K562 (cell line): Measurements from ENCODE around the gene HLA-DMB. TPM values are rescaled to one million over a fixed set of nuclear protein-coding genes. Genes with fewer than 3 reads are reported as not detected.

Experiments used
- ATAC-seq: fragments of 200-7000 bp; cut with Tn5 transposase; 3 replicates; pipeline ENCODE4 v1.9.1; 2020; ENCODE audit warnings: moderate library complexity
- BruUV-seq: library from RNA; stranded (reverse); fragments of 400-500 nt; replicated peaks from 2 replicates; lab custom pipeline; 2021; lab: Mats Ljungman, UMichigan
- CTCF ChIA-PET: fragments of 300-600 bp; formaldehyde crosslinking; extraction: SDS; loops from one replicate; lab custom pipeline; 2021; ENCODE audit warnings: low intra/inter-chr PET ratio; lab: Yijun Ruan, JAX
- POLR2A ChIA-PET: fragments of 300-600, 350-650 bp; sonication (Branson Sonifier 250); formaldehyde crosslinking; extraction: SDS; loops from one replicate; lab custom pipeline; 2021; ENCODE audit warnings: antibody characterized with exemption, inconsistent platforms; lab: Yijun Ruan, JAX
- DNase-seq, 4 experiments: peaks; one replicate each; pipeline versions ENCODE4 v3.0.0 to v3.0.0-alpha.2; 2011 to 2018; ENCODE audit warnings: low spot score in 3 of 4, mixed read lengths in 3 of 4; ENCODE audit errors: extremely low read depth in 1 of 4
- FAIRE-seq: peaks from 2 replicates; lab custom pipeline; 2011; peaks lifted over from hg19 to GRCh38; lab: Jason Lieb, UNC
- H2AFZ ChIP-seq: 2 replicates; pipeline ENCODE4 v1.6.0; 2011; ENCODE audit warnings: low read depth, low read length, control low read depth, inconsistent platforms
- H3K27ac ChIP-seq: fragments of 200-600 bp; 3 replicates; pipeline ENCODE4 v1.8.0; 2011; ENCODE audit warnings: low read depth, mild to moderate bottlenecking, control low read depth, inconsistent platforms, low read length, moderate library complexity, mixed read lengths; ENCODE audit errors: extremely low read depth
- H3K27me3 ChIP-seq, 2 experiments: fragments of 300-600 bp in 1 of 2; 2 replicates in 1 of 2; 3 replicates in 1 of 2; pipeline versions ENCODE4 v1.6.0 to v1.8.0; 2011; ENCODE audit warnings: inconsistent platforms in 2 of 2, low read length in 2 of 2, mild to moderate bottlenecking in 1 of 2, mixed read lengths in 1 of 2, moderate library complexity in 1 of 2; ENCODE audit not compliant: control insufficient read depth in 2 of 2, insufficient read depth in 2 of 2
- H3K36me3 ChIP-seq: fragments of 300-600 bp; 3 replicates; pipeline ENCODE4 v1.8.0; 2011; ENCODE audit warnings: mild to moderate bottlenecking, low read length, inconsistent platforms; ENCODE audit not compliant: control insufficient read depth, insufficient read depth
- H3K4me1 ChIP-seq, 2 experiments: fragments of 200-600 bp in 1 of 2; replicated peaks in 1 of 2; 2 replicates in 1 of 2; 3 replicates in 1 of 2; pipeline versions ENCODE4 v1.5.1 to v1.8.0; 2011; ENCODE audit warnings: inconsistent platforms in 2 of 2, low read length in 2 of 2, mild to moderate bottlenecking in 1 of 2, mixed read lengths in 1 of 2, moderate library complexity in 1 of 2; ENCODE audit not compliant: control insufficient read depth in 2 of 2, insufficient read depth in 2 of 2
- H3K4me2 ChIP-seq: 2 replicates; pipeline ENCODE4 v1.6.1; 2011; ENCODE audit warnings: low read length, control low read depth, inconsistent platforms, mixed read lengths; ENCODE audit not compliant: insufficient read depth
- H3K4me3 ChIP-seq: fragments of 200-600 bp; sonication (generic), shearing (Covaris generic); 2 replicates; pipeline ENCODE4 v1.5.1; 2016; ENCODE audit warnings: control low read depth, inconsistent platforms
- H3K79me2 ChIP-seq: fragments of 200-600 bp; 3 replicates; pipeline ENCODE4 v1.8.0; 2011; ENCODE audit warnings: low read length, inconsistent platforms; ENCODE audit not compliant: control insufficient read depth, insufficient read depth
- H3K9ac ChIP-seq, 2 experiments: 2 replicates each; pipeline versions ENCODE4 v1.6.0 to v1.6.1; 2011; ENCODE audit warnings: low read depth in 2 of 2, low read length in 2 of 2, control low read depth in 1 of 2, inconsistent platforms in 1 of 2, mild to moderate bottlenecking in 1 of 2, mixed read lengths in 1 of 2; ENCODE audit not compliant: insufficient read depth in 1 of 2
- H3K9me1 ChIP-seq: one replicate; pipeline ENCODE4 v1.6.0; 2011; ENCODE audit warnings: inconsistent platforms, mild to moderate bottlenecking, low read length, moderate library complexity; ENCODE audit not compliant: control insufficient read depth, insufficient read depth
- H3K9me3 ChIP-seq: replicated peaks from 2 replicates; pipeline ENCODE4 v1.5.1; 2011; ENCODE audit warnings: low read depth, low read length, inconsistent platforms; ENCODE audit not compliant: control insufficient read depth, insufficient read depth
- H4K20me1 ChIP-seq: replicated peaks from 2 replicates; pipeline ENCODE4 v1.6.1; 2011; ENCODE audit warnings: low read length, inconsistent platforms, mixed read lengths; ENCODE audit not compliant: control insufficient read depth, insufficient read depth
- CBX1 ChIP-seq: sonication (generic); IDR thresholded peaks from 2 replicates; pipeline ENCODE4 v1.6.1; 2016; ENCODE audit warnings: antibody characterized with exemption, low read depth, mild to moderate bottlenecking
- FOXJ3 ChIP-seq: sonication (generic); formaldehyde crosslinking; IDR thresholded peaks from 2 replicates; pipeline ENCODE4 v1.4.0; 2020; ENCODE audit warnings: mild to moderate bottlenecking, missing genetic modification reagents
- HDAC1 ChIP-seq, 2 experiments: fragments of 450-650 bp; IDR thresholded peaks; 2 replicates each; pipeline ENCODE4 v1.6.1; 2016 to 2017; ENCODE audit warnings: inconsistent platforms in 1 of 2, mild to moderate bottlenecking in 1 of 2, moderate library complexity in 1 of 2
- HDAC6 ChIP-seq: IDR thresholded peaks from 2 replicates; pipeline ENCODE4 v1.6.1; 2012; ENCODE audit warnings: low read depth, mild to moderate bottlenecking, control low read depth, inconsistent platforms, low read length, moderate library complexity
- LEF1 ChIP-seq: fragments of 450-650 bp; IDR thresholded peaks from 2 replicates; pipeline ENCODE4 v1.6.1; 2016; ENCODE audit warnings: mild to moderate bottlenecking
- MTA3 ChIP-seq: fragments of 450-650 bp; formaldehyde crosslinking; IDR thresholded peaks from 2 replicates; pipeline ENCODE4 v1.6.1; 2017; ENCODE audit warnings: mild to moderate bottlenecking, borderline replicate concordance
- NFRKB ChIP-seq: fragments of 450-650 bp; IDR thresholded peaks from 2 replicates; pipeline ENCODE4 v1.6.1; 2016; ENCODE audit warnings: low read depth
- SP1 ChIP-seq: sonication (generic); formaldehyde crosslinking; IDR thresholded peaks from 2 replicates; pipeline ENCODE4 v1.8.1; 2022; ENCODE audit warnings: mild to moderate bottlenecking, missing genetic modification reagents
- TSC22D4 ChIP-seq: fragments of 450-650 bp; IDR thresholded peaks from 2 replicates; pipeline ENCODE4 v1.6.1; 2016; ENCODE audit warnings: missing genetic modification characterization, missing biosample characterization, control low read depth
- YY1 ChIP-seq, 3 experiments: IDR thresholded peaks; 2 replicates each; pipeline ENCODE4 v1.6.1; 2011; ENCODE audit warnings: low read length in 2 of 3, mild to moderate bottlenecking in 2 of 3, moderate library complexity in 2 of 3, borderline replicate concordance in 1 of 3, control low read depth in 1 of 3, low read depth in 1 of 3; ENCODE audit not compliant: insufficient read depth in 3 of 3, insufficient replicate concordance in 2 of 3, control insufficient read depth in 1 of 3, insufficient read length in 1 of 3; ENCODE audit errors: extremely low read depth in 1 of 3
- ZBED1 ChIP-seq: IDR thresholded peaks from 2 replicates; pipeline ENCODE4 v1.6.1; 2014
- ZBTB7A ChIP-seq: IDR thresholded peaks from 2 replicates; pipeline ENCODE4 v1.6.1; 2011; ENCODE audit warnings: low read depth, mild to moderate bottlenecking, low read length, moderate library complexity, borderline replicate concordance; ENCODE audit not compliant: control insufficient read depth
- ZBTB9 ChIP-seq: fragments of 450-650 bp; formaldehyde crosslinking; IDR thresholded peaks from 2 replicates; pipeline ENCODE4 v1.4.0; 2020; ENCODE audit warnings: mild to moderate bottlenecking, moderate library complexity
- ZNF197 ChIP-seq: fragments of 200-800 bp; sonication (Bioruptor generic); IDR thresholded peaks from 2 replicates; pipeline ENCODE4 v1.6.1; 2016; ENCODE audit warnings: low read depth, missing genetic modification characterization, missing compliant biosample characterization
- ZNF311 ChIP-seq: fragments of 250-450 bp; sonication (Bioruptor Pico); IDR thresholded peaks from 2 replicates; pipeline ENCODE4 v1.4.0; 2020; ENCODE audit warnings: mild to moderate bottlenecking, moderate library complexity
- ZNF766 ChIP-seq: fragments of 200-800 bp; sonication (Bioruptor generic); conservative IDR thresholded peaks from 2 replicates; pipeline ENCODE4 v1.6.1; 2016; ENCODE audit warnings: missing genetic modification characterization, missing compliant biosample characterization
- ZNF778 ChIP-seq: fragments of 450-650 bp; formaldehyde crosslinking; IDR thresholded peaks from 2 replicates; pipeline ENCODE4 v1.4.0; 2020; ENCODE audit warnings: mild to moderate bottlenecking, moderate library complexity
- WGBS: fragments of 100-300 bp; shearing (Covaris generic); methylation state at CpG from one replicate; pipeline ENCODE4 v1.1.6; 2016; ENCODE audit warnings: low coverage, mixed read lengths; ENCODE audit not compliant: insufficient coverage; ENCODE audit errors: missing lambda C conversion rate; 5-methylcytosine and 5-hydroxymethylcytosine counted together
- in situ Hi-C: fragments of 300-500 bp; cut with MboI; formaldehyde crosslinking; loops from 4 replicates; pipeline ENCODE4 v1.15.0; 2018; ENCODE audit warnings: inconsistent platforms, mixed read lengths
- intact Hi-C: fragments of 100-400 bp; cut with micrococcal nuclease; formaldehyde crosslinking; loops from 2 replicates; pipeline ENCODE4 v1.14.2; 2022
- polyA plus RNA-seq, 8 experiments: library from polyadenylated mRNA; depleted of rRNA in 4 of 8; stranded (reverse) in 5 of 8; unstranded in 3 of 8; fragments of >200 nt; fragmentation: Nextera tagmentation in 2 of 8; fragmentation: Illumina TruSeq in 1 of 8; extraction: Ambion mirVana in 2 of 8; extraction: Trizol in 1 of 8; gene quantifications; 2 replicates each; pipeline versions ENCODE4 v1.2.1 to v1.2.3, GENCODE V29; 2011 to 2014; ENCODE audit warnings: inconsistent platforms in 1 of 8, missing spikeins in 1 of 8
- total RNA-seq, 7 experiments: library from RNA; depleted of rRNA in 6 of 7; stranded (reverse); fragments of >200 nt in 6 of 7; fragmentation: Illumina TruSeq in 2 of 7; extraction: Trizol in 2 of 7; gene quantifications; 2 replicates each; pipeline versions ENCODE4 v1.2.1 to v1.2.3, GENCODE V29; 2011 to 2021; ENCODE audit warnings: low replicate concordance in 1 of 7
- TF ChIP-seq, protein P1 (sequence below): fragments of 450-650 bp; formaldehyde crosslinking; conservative IDR thresholded peaks from 2 replicates; pipeline ENCODE4 v1.4.0; 2022; ENCODE audit warnings: mild to moderate bottlenecking, missing genetic modification characterization

HLA-DMB gene
- total and polyA plus RNA-seq, 9 of the 15 experiments (the other 6 are each of a cell fraction or from before 2014, with no cell fraction given), result 0.38 TPM; not detected in 8

DNA sequence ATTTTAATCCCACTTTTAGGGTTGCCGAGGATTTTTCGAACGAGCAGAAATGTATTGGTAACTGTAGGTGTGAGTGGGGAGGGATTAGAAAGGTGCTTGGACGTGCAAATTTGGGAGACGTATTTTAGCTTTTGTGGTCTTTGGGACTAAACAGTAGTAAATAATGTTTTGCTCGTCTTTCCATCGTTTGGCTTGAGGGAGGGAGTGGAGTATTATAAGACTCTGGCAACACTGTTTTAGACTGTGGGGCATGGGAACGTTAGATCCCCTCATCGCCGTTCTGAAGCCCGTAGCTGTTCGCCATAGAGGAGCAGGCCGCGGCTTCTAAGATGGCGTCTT, 30.4 kb upstream of the HLA-DMB start (continued):
- no peak for TF ChIP-seq ZNF197 (CRISPR knock-in tag)
- TF ChIP-seq ZNF778 (CRISPR knock-in tag), result no peak
- TF ChIP-seq ZNF311 (CRISPR knock-in tag), result 0 out of 2 replicates have a peak, but pooled peaks have one; percentile 39
- no peak for TF ChIP-seq LEF1
- no peak for TF ChIP-seq ZNF766
- TF ChIP-seq MTA3, result no peak

DNA sequence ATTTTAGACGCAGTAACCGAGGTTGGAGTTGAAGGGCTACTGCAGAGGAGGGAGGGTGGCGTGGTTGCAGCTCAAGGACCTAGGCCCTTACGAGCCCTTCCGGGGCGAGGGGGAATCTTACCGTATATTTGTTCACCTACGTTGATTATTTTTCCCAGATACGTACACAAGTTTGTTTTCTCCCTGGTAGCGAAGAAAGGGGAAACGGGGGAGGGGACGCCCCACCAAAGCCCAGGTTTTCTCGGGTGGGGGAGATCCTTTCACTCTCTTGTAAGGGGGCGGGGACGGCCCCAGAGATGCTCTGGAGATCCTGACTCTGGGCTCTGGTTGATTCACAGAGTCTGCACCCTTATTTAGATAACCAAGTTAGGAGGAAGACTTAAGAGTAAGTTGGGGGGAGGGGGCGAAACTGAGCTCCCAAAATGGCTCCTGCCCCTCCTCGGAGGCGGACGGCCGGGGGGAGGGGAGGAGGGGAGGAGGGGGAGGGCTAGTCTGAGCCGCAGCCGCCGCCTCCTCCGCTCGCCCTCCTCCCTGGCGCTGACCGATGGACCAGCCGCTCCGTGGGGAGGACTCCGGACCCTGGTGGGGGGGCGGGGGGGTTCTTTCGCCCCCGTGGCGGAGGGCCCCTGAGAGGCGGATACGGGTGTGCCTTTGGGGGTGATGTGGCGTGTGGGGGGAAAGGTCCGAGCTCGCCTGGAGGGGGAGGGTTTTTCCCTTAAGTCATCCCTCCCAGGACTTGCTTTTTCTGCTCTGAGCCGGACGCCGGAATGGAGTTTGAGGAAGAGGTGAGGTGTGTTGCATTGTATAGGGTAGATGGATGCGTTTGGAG, 29.8 kb upstream of the HLA-DMB start:
- no peaks in the 10 kb centered on the region for H3K9me3 ChIP-seq
- in situ Hi-C loops (loop anchor here (25.0 kb wide), 1 partner anchor 1433 kb away; the partner anchor contains the start of genes ATP6V1G2, DDX39B, MCCD1 and NFKBIL1), intact Hi-C loops (loop anchor here (5.0 kb wide), 1 partner anchor 773 kb away; no protein-coding TSS in a partner anchor)
- DNase-seq (peak; percentile 60 to 93 (median 76)), ATAC-seq (peak; percentile 37), FAIRE-seq (no peak)
- peak overlapping the region; percentile 94 for H3K4me2 ChIP-seq
- peaks cover 6% of the 10 kb centered on the region for H3K9me1 ChIP-seq
- no peak overlapping the region for H2AFZ ChIP-seq
- peaks cover 41% of the 10 kb centered on the region for H3K36me3 ChIP-seq
- H3K4me1 ChIP-seq, result peaks cover 24 to 25% of the 10 kb centered on the region in 2 experiments
- H3K27ac ChIP-seq, result peak overlapping the region; percentile 99
- no peaks in the 10 kb centered on the region for H3K27me3 ChIP-seq
- H4K20me1 ChIP-seq, result peaks cover 35% of the 10 kb centered on the region
- H3K9ac ChIP-seq, result peak overlapping the region; percentile 99 to 100
- peak overlapping the region; percentile 70 for H3K4me3 ChIP-seq
- CTCF ChIA-PET, result no interaction called here
- BruUV-seq, result no TSS peak
- peaks cover 91% of the 10 kb centered on the region for H3K79me2 ChIP-seq
- POLR2A ChIA-PET, result interaction anchor here (0.6 to 13.4 kb wide), 22 partner anchors 14 to 1149 kb away, joined by 3 to 384 read pairs (median 5); partner anchors contain the start of genes HLA-DMA, HSD17B8, PSMB8 and TAP2
- 1% methylated on average over 22 of the region's 43 CpGs for WGBS
- TF ChIP-seq ZBED1 (peak; percentile 56), HDAC6 (no peak), FOXJ3 (no peak), YY1 (IDR thresholded peaks at IDR 0.05; ENCODE audit: borderline replicate concordance in 1 of 3, control insufficient read depth in 1 of 3, extremely low read depth in 1 of 3, insufficient read depth in 3 of 3, insufficient read length in 1 of 3, insufficient replicate concordance in 2 of 3, low read depth in 1 of 3, low read length in 2 of 3) (peak; percentile 59 to 90 (median 78)), ZBTB9 (CRISPR knock-in tag) (0 out of 2 replicates have a peak, but pooled peaks have one; percentile 31), SP1 (CRISPR knock-in tag) (peak; percentile 4; the same call in 1 of the 2 replicates), HDAC1 (IDR thresholded peaks at IDR 0.05) (peak in 1 of 2 experiments; percentile 23; a peak in 1 of 4 replicates), NFRKB (peak; percentile 100), TSC22D4 (tag) (no peak), CBX1 (0 out of 2 replicates have a peak, but pooled peaks have one; percentile 27), ZBTB7A (peak; percentile 83)
- TF ChIP-seq, protein P1, sequence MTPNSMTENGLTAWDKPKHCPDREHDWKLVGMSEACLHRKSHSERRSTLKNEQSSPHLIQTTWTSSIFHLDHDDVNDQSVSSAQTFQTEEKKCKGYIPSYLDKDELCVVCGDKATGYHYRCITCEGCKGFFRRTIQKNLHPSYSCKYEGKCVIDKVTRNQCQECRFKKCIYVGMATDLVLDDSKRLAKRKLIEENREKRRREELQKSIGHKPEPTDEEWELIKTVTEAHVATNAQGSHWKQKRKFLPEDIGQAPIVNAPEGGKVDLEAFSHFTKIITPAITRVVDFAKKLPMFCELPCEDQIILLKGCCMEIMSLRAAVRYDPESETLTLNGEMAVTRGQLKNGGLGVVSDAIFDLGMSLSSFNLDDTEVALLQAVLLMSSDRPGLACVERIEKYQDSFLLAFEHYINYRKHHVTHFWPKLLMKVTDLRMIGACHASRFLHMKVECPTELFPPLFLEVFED, result peak; percentile 78; the same call in 1 of the 2 replicates
